GM12878 (cell line): ENCODE results near the gene KIF24. TPM values are rescaled to one million over a fixed set of nuclear protein-coding genes. Genes with fewer than 3 reads are reported as not detected.

Experiments
- ATAC-seq: fragments of 200-7000 bp; cut with Tn5 transposase; 3 replicates; pipeline ENCODE4 v1.9.1; 2020; ENCODE audit warnings: mild to moderate bottlenecking, moderate library complexity
- BruUV-seq: library from RNA; stranded (reverse); fragments of 400-500 nt; replicated peaks from 2 replicates; lab custom pipeline; 2021; lab: Mats Ljungman, UMichigan
- CTCF ChIA-PET: fragments of 300-600 bp; sonication (Branson Sonifier 250); formaldehyde crosslinking; extraction: SDS; loops from one replicate; lab custom pipeline; 2021; ENCODE audit warnings: inconsistent platforms; lab: Yijun Ruan, JAX
- POLR2A ChIA-PET: fragments of 350-600 bp; formaldehyde crosslinking; extraction: SDS; loops from one replicate; lab custom pipeline; 2021; ENCODE audit warnings: inconsistent platforms; lab: Charles Lee
- RAD21 ChIA-PET: fragments of 300-600 bp; sonication (Branson Sonifier 250); formaldehyde crosslinking; loops from one replicate; lab custom pipeline; 2023; ENCODE audit warnings: antibody characterized with exemption; ENCODE audit not compliant: unreplicated experiment; lab: Charles Lee
- SMC1A ChIA-PET: fragments of 300-600 bp; sonication (Branson Sonifier 250); formaldehyde crosslinking; loops from one replicate; lab custom pipeline; 2023; ENCODE audit not compliant: unreplicated experiment, uncharacterized antibody; lab: Charles Lee
- DNase-seq: peaks from one replicate; pipeline ENCODE4 v3.0.0-alpha.2; 2011; ENCODE audit warnings: low read depth, low spot score
- FAIRE-seq: peaks from 3 replicates; lab custom pipeline; 2011; peaks lifted over from hg19 to GRCh38; lab: Jason Lieb, UNC
- H2AFZ ChIP-seq: 2 replicates; pipeline ENCODE4 v1.6.0; 2011; ENCODE audit warnings: low read depth, low read length, control low read depth; ENCODE audit not compliant: control insufficient read depth
- H3K27ac ChIP-seq: 2 replicates; pipeline ENCODE4 v1.5.1; 2011; ENCODE audit warnings: control low read depth; ENCODE audit not compliant: control insufficient read depth, insufficient read depth
- H3K27me3 ChIP-seq, 2 experiments: replicated peaks in 1 of 2; 2 replicates each; pipeline versions ENCODE4 v1.6.0 to v1.6.1; 2011; ENCODE audit warnings: low read length in 1 of 2; ENCODE audit not compliant: control insufficient read depth in 2 of 2, insufficient read depth in 2 of 2
- H3K36me3 ChIP-seq, 2 experiments: 2 replicates each; pipeline ENCODE4 v1.5.1; 2011; ENCODE audit warnings: low read length in 1 of 2; ENCODE audit not compliant: control insufficient read depth in 2 of 2, insufficient read depth in 2 of 2
- H3K4me1 ChIP-seq: 2 replicates; pipeline ENCODE4 v1.6.1; 2011; ENCODE audit warnings: mild to moderate bottlenecking, low read length, moderate library complexity, mixed read lengths; ENCODE audit not compliant: control insufficient read depth, insufficient read depth
- H3K4me2 ChIP-seq: 2 replicates; pipeline ENCODE4 v1.6.0; 2011; ENCODE audit warnings: control low read depth; ENCODE audit not compliant: control insufficient read depth, insufficient read depth
- H3K4me3 ChIP-seq: fragments of 200-600 bp; sonication (generic); 2 replicates; pipeline ENCODE4 v1.5.1; 2016
- H3K79me2 ChIP-seq: 2 replicates; pipeline ENCODE4 v1.6.0; 2011; ENCODE audit warnings: low read length; ENCODE audit not compliant: control insufficient read depth, insufficient read depth
- H3K9ac ChIP-seq: 2 replicates; pipeline ENCODE4 v1.8.0; 2011; ENCODE audit warnings: low read length, control low read depth, mixed read lengths; ENCODE audit not compliant: control insufficient read depth, insufficient read depth
- H3K9me3 ChIP-seq: replicated peaks from 3 replicates; pipeline ENCODE4 v1.5.1; 2011; ENCODE audit warnings: mild to moderate bottlenecking, low read length; ENCODE audit not compliant: control insufficient read depth, insufficient read depth
- H4K20me1 ChIP-seq: 2 replicates; pipeline ENCODE4 v1.6.0; 2011; ENCODE audit not compliant: control insufficient read depth, insufficient read depth
- CBX3 ChIP-seq: fragments of 200-600 bp; sonication (generic); IDR thresholded peaks from 2 replicates; pipeline ENCODE4 v1.6.1; 2016; ENCODE audit warnings: low read depth, borderline replicate concordance
- EZH2 ChIP-seq: IDR thresholded peaks from 2 replicates; pipeline ENCODE4 v1.6.1; 2012; ENCODE audit warnings: low read depth, mild to moderate bottlenecking, control low read depth, inconsistent platforms, low read length, borderline replicate concordance; ENCODE audit not compliant: control insufficient read depth
- FOS ChIP-seq: IDR thresholded peaks from 3 replicates; pipeline ENCODE4 v1.6.1; 2011; ENCODE audit warnings: borderline replicate concordance; ENCODE audit not compliant: insufficient read length; ENCODE audit errors: extremely low read depth
- MEF2A ChIP-seq: IDR thresholded peaks from 2 replicates; pipeline ENCODE4 v1.6.1; 2011; ENCODE audit warnings: low read depth, mild to moderate bottlenecking, low read length, moderate library complexity; ENCODE audit not compliant: insufficient read depth
- PAX8 ChIP-seq: fragments of 450-650 bp; IDR thresholded peaks from 2 replicates; pipeline ENCODE4 v1.6.1; 2017; ENCODE audit warnings: mild to moderate bottlenecking, moderate library complexity
- POLR2AphosphoS5 ChIP-seq: IDR thresholded peaks from 2 replicates; pipeline ENCODE4 v1.6.1; 2011; ENCODE audit warnings: mild to moderate bottlenecking, low read length, inconsistent platforms
- POU2F2 ChIP-seq: IDR thresholded peaks from 3 replicates; pipeline ENCODE4 v1.6.1; 2011; ENCODE audit warnings: low read depth, mild to moderate bottlenecking, low read length, borderline replicate concordance
- RAD51 ChIP-seq: fragments of 450-650 bp; IDR thresholded peaks from 2 replicates; pipeline ENCODE4 v1.6.1; 2016; ENCODE audit warnings: moderate library complexity, mild to moderate bottlenecking, inconsistent platforms
- RUNX3 ChIP-seq: IDR thresholded peaks from 2 replicates; pipeline ENCODE4 v1.6.1; 2012; ENCODE audit warnings: low read length, inconsistent platforms
- SMC3 ChIP-seq: IDR thresholded peaks from 2 replicates; pipeline ENCODE4 v1.6.1; 2011; ENCODE audit warnings: low read length, improper control_type of control experiment, borderline replicate concordance
- STAT3 ChIP-seq: IDR thresholded peaks from 2 replicates; pipeline ENCODE4 v1.6.1; 2011; ENCODE audit warnings: low read depth, low read length, improper control_type of control experiment
- WRNIP1 ChIP-seq: IDR thresholded peaks from 2 replicates; pipeline ENCODE4 v1.6.1; 2011; ENCODE audit warnings: low read depth, low read length, improper control_type of control experiment, borderline replicate concordance
- ZNF217 ChIP-seq: fragments of 450-650 bp; IDR thresholded peaks from 2 replicates; pipeline ENCODE4 v1.6.1; 2017; ENCODE audit warnings: antibody characterized with exemption, mild to moderate bottlenecking
- ZNF274 ChIP-seq: IDR thresholded peaks from one replicate; pipeline ENCODE4 v1.8.0; 2011; ENCODE audit not compliant: insufficient read length, insufficient read depth
- ZZZ3 ChIP-seq: IDR thresholded peaks from 2 replicates; pipeline ENCODE4 v1.6.1; 2011; ENCODE audit warnings: low read depth; ENCODE audit not compliant: control insufficient read depth, insufficient read length
- WGBS: methylation state at CpG from one replicate; pipeline ENCODE4 v1.1.6; 2016; ENCODE audit warnings: low lambda C conversion rate; ENCODE audit not compliant: insufficient replicate concordance, insufficient coverage; ENCODE audit errors: missing lambda C conversion rate; 5-methylcytosine and 5-hydroxymethylcytosine counted together
- in situ Hi-C: fragments of 300-500 bp; cut with MboI; formaldehyde crosslinking; loops from 9 replicates; pipeline ENCODE4 v1.14.3; 2018; ENCODE audit warnings: mixed read lengths
- intact Hi-C: fragments of 100-400 bp; cut with micrococcal nuclease; formaldehyde crosslinking; loops from one replicate; pipeline ENCODE4 v1.14.2; 2022; ENCODE audit not compliant: unreplicated experiment
- polyA plus RNA-seq, 11 experiments: library from polyadenylated mRNA; depleted of rRNA in 4 of 11; unstranded in 6 of 11; stranded (reverse) in 5 of 11; fragments of >200 nt; fragmentation: Nextera tagmentation in 4 of 11; fragmentation: Illumina TruSeq in 1 of 11; extraction: Ambion mirVana in 4 of 11; extraction: Trizol in 1 of 11; gene quantifications; 1 replicate in 1 of 11; 2 replicates in 10 of 11; pipeline versions ENCODE4 v1.2.1 to v1.2.3, GENCODE V29; 2011 to 2016; ENCODE audit warnings: inconsistent platforms in 2 of 11, missing spikeins in 2 of 11, low read depth in 1 of 11
- total RNA-seq, 4 experiments: library from RNA; depleted of rRNA in 3 of 4; stranded (reverse); fragments of >200 nt in 3 of 4; fragmentation: Illumina TruSeq in 1 of 4; extraction: Trizol in 1 of 4; gene quantifications; 2 replicates each; pipeline versions ENCODE4 v1.2.1 to v1.2.3, GENCODE V29; 2013 to 2021
- TF ChIP-seq, protein P1 (sequence below): IDR thresholded peaks from 2 replicates; pipeline ENCODE4 v1.6.1; 2011; ENCODE audit warnings: mild to moderate bottlenecking, low read depth, low read length, moderate library complexity; ENCODE audit not compliant: insufficient replicate concordance
- TF ChIP-seq, protein P2 (sequence below): IDR thresholded peaks from 2 replicates; pipeline ENCODE4 v1.6.1; 2012; ENCODE audit warnings: improper control_type of control experiment, low read depth, low read length; ENCODE audit not compliant: insufficient replicate concordance

The KIF24 gene
- total and polyA plus RNA-seq, 10 of the 15 experiments (the other 5 are each of a cell fraction or from before 2014, with no cell fraction given), result 0.58 to 6.7 (median 5.3) TPM

DNA sequence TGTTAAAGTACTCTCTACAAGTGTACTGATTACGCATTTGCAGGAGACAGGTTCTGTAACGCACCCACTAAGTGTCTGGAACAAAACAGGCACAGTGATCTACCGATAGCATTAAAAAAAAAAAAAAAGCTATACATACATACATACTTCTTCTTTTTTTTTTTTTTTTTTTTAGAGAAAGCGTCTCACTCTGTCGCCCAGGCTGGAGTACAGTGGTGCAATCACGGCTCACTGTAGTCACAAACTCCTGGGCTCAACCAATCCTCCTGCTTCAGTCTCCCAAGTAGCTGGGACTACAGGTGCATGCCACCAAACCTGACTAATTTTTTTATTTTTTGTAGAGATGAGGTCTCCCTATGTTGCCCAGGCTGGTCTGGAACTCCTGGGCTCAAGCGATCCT is 7.6 kb downstream of the KIF24 start:
- H2AFZ ChIP-seq, result no peak overlapping the region; the same call in 1 of the 2 replicates
- no peak overlapping the region for H3K4me3 ChIP-seq
- intact Hi-C loops (no loop called here), in situ Hi-C loops (no loop called here)
- BruUV-seq, result no TSS peak
- POLR2A ChIA-PET, result interaction anchor here (0.6 to 0.7 kb wide), 3 partner anchors 10 to 125 kb away, joined by 3 to 6 read pairs (median 3); no protein-coding TSS in a partner anchor
- no peak overlapping the region for H3K4me2 ChIP-seq
- DNase-seq (no peak), ATAC-seq (peak; percentile 36; the same call in 2 of the 3 replicates), FAIRE-seq (no peak)
- H3K9ac ChIP-seq, result no peak overlapping the region
- no peaks in the 10 kb centered on the region; the same call in 1 of the 2 replicates for H3K4me1 ChIP-seq
- H3K27me3 ChIP-seq, result no peaks in the 10 kb centered on the region
- 100% methylated on average over 4 of the region's 7 CpGs for WGBS
- SMC1A ChIA-PET, result no interaction called here
- CTCF ChIA-PET, result interaction anchor here (1.5 kb wide), 1 partner anchor 9 kb away, joined by 4 read pairs; no protein-coding TSS in a partner anchor
- no peaks in the 10 kb centered on the region for H3K9me3 ChIP-seq
- RAD21 ChIA-PET, result interaction anchor here (0.6 kb wide), 1 partner anchor 359 kb away, joined by 3 read pairs; no protein-coding TSS in a partner anchor
- no peaks in the 10 kb centered on the region; the same call in 1 of the 2 replicates for H3K79me2 ChIP-seq
- H3K27ac ChIP-seq, result no peak overlapping the region
- TF ChIP-seq STAT3 (no peak), ZNF217 (no peak), CBX3 (no peak), MEF2A (no peak), RAD51 (no peak), POU2F2 (no peak), FOS (no peak), EZH2 (no peak), RUNX3 (no peak), SMC3 (no peak), ZNF274 (no peak), WRNIP1 (no peak), POLR2AphosphoS5 (no peak), PAX8 (no peak), ZZZ3 (no peak)
- TF ChIP-seq, protein P1, sequence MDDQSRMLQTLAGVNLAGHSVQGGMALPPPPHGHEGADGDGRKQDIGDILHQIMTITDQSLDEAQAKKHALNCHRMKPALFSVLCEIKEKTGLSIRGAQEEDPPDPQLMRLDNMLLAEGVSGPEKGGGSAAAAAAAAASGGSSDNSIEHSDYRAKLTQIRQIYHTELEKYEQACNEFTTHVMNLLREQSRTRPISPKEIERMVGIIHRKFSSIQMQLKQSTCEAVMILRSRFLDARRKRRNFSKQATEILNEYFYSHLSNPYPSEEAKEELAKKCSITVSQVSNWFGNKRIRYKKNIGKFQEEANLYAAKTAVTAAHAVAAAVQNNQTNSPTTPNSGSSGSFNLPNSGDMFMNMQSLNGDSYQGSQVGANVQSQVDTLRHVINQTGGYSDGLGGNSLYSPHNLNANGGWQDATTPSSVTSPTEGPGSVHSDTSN, result no peak
- TF ChIP-seq, protein P2, sequence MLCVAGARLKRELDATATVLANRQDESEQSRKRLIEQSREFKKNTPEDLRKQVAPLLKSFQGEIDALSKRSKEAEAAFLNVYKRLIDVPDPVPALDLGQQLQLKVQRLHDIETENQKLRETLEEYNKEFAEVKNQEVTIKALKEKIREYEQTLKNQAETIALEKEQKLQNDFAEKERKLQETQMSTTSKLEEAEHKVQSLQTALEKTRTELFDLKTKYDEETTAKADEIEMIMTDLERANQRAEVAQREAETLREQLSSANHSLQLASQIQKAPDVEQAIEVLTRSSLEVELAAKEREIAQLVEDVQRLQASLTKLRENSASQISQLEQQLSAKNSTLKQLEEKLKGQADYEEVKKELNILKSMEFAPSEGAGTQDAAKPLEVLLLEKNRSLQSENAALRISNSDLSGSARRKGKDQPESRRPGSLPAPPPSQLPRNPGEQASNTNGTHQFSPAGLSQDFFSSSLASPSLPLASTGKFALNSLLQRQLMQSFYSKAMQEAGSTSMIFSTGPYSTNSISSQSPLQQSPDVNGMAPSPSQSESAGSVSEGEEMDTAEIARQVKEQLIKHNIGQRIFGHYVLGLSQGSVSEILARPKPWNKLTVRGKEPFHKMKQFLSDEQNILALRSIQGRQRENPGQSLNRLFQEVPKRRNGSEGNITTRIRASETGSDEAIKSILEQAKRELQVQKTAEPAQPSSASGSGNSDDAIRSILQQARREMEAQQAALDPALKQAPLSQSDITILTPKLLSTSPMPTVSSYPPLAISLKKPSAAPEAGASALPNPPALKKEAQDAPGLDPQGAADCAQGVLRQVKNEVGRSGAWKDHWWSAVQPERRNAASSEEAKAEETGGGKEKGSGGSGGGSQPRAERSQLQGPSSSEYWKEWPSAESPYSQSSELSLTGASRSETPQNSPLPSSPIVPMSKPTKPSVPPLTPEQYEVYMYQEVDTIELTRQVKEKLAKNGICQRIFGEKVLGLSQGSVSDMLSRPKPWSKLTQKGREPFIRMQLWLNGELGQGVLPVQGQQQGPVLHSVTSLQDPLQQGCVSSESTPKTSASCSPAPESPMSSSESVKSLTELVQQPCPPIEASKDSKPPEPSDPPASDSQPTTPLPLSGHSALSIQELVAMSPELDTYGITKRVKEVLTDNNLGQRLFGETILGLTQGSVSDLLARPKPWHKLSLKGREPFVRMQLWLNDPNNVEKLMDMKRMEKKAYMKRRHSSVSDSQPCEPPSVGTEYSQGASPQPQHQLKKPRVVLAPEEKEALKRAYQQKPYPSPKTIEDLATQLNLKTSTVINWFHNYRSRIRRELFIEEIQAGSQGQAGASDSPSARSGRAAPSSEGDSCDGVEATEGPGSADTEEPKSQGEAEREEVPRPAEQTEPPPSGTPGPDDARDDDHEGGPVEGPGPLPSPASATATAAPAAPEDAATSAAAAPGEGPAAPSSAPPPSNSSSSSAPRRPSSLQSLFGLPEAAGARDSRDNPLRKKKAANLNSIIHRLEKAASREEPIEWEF, result no peak
- H3K36me3 ChIP-seq, result peaks cover 0 to 2% of the 10 kb centered on the region in 2 experiments; a peak in 2 of 4 replicates
- H4K20me1 ChIP-seq, result no peaks in the 10 kb centered on the region
